NK-92 (cell line): ENCODE results near the gene MAD1L1.
A peak's percentile ranks its signal among the peaks of the same experiment; 100 is the strongest.
"Not testable (repeated sequence)": the region's sequence is repeated elsewhere in the genome, so short reads cannot be mapped to it uniquely, and the experiment has no call there.

Experiments used
- DNase-seq: peaks from one replicate; lab custom pipeline; 2025; ENCODE audit not compliant: unreplicated experiment; lab: John Stamatoyannopoulos, UW

MAD1L1 gene

DNA sequence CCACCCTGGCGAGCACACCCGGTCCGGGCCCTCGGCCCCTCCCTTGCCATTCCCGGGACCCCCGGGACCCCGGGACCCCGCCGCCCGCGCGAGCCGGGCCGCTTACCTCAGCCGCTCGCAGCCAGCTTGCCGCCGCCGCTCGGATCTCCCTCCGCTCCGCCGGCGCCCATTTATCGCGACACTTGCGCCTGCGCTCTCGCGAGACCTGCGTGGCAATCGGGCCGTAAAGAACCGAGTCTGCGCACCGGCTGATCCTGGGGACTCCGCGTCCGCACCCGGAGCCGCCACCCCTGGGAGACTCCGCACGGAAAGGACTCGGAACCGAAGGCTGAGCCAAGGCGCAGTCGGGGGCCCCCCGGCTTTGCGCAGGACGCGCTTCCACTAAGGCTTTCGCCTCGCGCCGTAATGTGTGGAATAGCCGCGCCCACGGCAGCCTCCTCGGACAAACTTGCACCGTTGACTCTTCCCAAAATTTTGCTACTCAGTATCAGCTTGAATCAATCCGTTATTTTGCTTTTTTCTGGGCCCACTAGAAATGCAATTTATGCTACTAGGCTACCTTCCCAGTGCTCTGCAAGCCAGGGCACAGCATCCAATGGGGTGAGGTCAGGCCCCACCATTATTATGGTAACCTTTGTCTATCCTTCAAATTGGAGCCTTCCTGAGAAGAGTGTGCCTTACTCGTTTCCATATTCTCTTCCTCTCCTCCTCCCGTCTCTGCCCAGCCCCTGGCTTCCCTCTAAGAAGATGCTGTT lies at the start of gene MAD1L1:
TSS of gene MAD1L1 (minus strand) at position 180 of the 755 bp plus-strand sequence. CDS start 2,812 bp downstream, outside the sequence.
- peak; percentile 25 for DNase-seq

DNA sequence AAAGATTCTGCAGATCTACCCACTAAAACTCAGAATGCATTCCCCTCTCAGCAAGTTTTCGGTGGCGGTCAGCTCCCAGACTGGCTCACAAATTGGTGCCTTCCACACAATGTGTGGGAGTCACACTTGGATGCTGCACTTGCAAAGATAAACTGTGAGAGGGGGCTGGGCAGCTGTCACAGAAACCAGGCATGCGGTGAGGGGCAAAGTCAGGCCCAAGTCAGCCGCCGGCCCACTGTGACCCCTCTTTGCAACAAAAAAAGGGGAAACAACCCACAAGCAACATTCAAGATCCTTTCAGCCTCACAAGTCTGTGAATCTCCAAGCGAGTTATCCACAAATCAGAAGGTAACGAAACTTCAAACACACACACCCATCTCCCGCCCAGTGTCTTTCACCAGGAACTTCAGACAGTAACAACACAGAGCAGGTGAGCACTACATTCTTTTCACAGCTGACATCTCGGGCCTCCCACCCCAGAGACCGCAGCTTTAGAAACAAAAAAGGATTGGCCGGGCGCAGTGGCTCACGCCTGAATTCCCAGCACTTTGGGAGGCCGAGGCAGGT lies 49.5 kb upstream of the MAD1L1 start:
- no peak for DNase-seq

DNA sequence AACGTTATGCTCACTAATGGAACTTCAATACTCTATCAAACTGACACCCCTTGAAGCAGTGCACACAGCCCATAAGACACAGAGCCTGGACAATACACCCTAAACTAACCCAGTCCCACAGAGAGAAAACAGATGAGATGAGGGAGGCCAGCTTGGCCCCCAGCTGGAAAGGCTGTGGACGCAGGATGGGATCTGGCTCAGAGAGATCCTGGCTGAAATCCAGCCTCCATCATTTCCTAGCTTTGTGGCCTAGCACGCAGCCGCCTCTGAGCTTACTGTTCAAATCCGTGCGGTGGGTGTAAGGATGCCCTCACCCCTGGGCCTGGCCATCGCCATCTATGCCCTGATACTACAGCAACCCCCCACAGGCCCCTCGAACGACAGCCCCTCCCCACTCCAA lies 48.8 kb upstream of the MAD1L1 start:
- no peak for DNase-seq

DNA sequence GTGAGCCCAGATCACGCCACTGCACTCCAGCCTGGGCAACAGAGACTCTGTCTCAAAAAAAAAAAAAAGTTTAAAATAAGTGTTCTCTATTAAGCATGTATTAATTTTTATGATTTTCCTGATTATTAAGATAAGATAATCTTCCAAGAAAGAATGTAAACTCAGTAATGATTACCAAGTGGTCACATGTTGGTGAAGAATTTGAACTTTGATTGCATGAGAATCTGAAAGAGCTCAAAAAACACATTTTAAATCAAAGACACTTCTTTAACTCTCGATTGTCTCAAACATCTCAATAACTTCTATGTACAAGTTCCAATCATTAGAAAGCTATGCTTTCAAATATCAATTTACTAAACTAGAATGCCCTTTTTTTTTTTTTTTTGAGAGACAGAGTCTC lies 47.7 kb upstream of the MAD1L1 start:
- no peak for DNase-seq

DNA sequence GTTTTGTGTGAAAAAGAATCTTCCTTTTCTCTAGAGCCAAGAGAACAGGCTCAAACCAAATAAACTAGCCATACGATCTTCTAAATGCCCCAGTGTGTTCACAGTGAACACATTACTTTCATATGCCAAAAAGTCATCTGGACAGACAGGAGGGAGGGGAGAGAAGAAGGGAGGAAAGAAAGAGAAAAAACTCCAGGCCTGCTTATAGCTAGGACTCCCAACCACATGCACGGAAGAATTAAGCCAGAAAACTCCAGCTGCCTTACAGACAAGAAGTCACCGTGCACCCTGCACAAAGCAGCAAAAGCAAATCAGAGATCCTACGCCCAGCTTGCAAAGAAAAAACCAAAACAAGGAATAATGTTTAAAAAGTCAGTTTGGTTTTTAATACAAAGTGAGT lies 47.2 kb upstream of the MAD1L1 start:
- no peak for DNase-seq

DNA sequence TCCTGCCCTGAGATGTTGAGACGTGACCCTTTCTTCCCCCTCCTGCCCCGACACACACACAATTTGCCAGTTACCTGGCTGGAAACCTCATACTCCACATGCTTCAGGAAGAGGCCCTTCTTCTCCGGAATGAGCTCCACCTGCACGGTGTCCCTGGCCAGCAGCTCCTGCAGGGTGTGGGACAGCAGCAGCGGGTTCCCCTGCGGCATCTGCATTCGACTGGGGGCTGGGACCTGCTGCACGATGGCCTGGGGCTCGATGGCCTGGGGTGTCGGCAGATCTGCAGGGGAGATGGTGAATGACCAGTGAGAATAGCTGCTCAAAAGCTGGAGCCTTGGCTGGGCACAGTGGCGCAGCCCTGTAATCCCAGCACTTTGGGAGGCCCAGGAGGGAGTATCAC lies 45.3 kb upstream of the MAD1L1 start:
- DNase-seq: no peak

DNA sequence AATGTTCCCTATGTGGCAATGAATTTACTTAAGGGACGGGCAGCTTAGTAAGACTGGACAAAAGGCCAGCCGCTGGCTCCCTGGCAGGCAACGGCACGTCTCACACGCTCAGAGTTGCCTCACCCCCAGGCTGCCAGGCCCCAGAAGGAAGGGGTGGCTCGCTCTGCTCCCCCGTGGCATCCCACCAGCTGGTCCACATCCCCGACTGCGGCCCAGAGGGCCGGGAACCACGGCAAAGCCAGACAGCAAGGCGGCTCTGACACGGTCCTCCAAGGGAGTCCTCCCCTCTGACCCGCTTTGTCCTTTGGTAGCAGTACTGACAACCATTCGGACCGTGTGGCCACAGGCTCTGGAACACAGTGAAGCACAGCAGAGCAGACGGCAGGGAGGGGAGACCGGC lies 43.4 kb upstream of the MAD1L1 start:
- no peak for DNase-seq

DNA sequence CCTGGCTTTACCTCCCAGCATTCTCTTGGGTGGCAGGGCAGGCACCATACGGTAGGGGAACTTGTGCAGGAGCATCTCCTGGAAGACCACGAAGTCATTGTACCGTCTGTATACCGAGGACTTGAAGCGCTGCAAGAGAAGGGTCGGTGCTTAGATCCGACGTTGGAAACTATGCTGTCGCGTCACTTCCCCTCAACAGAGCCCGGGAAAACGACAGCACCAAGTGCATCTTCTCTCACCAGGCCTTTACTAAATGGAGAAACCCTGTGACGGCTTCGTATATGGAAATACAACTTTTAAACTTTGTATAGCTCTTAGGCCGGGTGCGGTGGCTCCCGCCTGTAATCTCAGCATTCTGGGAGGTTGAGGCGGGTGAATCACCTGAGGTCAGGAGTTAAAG lies 42.4 kb upstream of the MAD1L1 start:
- no peak for DNase-seq

DNA sequence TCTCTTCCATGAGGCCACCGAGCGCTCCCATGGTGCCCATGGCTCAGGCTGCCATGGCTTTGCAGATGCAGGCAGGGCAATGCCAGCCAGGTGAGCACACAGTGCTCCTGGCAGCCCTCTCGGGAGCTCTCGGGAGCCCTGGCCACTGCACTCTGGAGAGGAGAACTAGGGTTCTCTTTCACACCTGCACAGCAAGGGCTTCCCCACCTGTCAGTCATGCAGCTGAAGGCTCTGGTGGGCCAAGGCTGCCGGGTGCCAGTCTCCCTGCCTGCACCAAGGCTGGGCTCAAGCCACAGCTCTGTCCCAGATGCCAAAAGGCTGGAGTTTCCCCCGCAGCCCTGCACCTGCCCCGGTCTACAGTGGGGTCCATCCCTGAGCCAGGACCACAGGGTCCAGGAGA lies 41.9 kb upstream of the MAD1L1 start:
- no peak for DNase-seq

DNA sequence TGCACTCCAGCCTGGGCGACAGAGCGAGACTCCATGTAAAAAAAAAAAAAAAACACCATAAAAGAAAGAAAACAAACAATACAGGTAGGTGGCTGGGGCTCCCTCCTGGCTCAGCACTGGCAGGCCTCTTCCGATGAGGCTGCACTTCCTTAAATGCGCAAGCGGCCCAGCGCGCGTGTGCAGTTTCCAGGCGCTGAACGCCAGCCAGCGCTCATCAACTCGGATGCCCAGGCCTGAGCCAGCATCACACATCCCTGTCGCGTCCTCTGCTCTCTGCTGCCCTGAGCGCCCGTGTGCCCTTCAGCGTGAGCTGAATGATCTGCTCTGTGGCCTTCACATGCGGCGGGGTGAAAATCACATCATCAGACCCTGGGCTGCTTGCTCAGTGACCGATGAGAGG lies 41.1 kb upstream of the MAD1L1 start:
- DNase-seq: no peak

DNA sequence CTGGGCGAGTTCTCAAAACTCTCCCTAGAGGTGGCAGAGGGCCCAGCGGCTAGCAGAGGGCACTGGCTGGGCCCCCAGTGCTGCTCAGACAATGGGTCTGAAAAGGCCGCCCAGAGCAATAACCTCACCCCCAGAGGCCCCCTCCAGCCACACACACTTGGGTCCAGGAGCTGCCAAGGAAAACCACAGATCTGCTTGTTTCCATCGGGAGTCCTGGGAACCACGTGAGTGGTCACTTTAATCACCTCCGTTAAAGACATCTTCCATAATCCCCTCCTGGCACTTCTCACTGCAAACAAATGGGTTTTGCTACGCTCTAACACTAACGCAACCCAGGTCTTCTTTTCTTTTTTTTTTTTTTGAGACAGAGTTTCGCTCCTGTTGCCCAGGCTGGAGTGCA lies 39.3 kb upstream of the MAD1L1 start:
- DNase-seq: no peak

DNA sequence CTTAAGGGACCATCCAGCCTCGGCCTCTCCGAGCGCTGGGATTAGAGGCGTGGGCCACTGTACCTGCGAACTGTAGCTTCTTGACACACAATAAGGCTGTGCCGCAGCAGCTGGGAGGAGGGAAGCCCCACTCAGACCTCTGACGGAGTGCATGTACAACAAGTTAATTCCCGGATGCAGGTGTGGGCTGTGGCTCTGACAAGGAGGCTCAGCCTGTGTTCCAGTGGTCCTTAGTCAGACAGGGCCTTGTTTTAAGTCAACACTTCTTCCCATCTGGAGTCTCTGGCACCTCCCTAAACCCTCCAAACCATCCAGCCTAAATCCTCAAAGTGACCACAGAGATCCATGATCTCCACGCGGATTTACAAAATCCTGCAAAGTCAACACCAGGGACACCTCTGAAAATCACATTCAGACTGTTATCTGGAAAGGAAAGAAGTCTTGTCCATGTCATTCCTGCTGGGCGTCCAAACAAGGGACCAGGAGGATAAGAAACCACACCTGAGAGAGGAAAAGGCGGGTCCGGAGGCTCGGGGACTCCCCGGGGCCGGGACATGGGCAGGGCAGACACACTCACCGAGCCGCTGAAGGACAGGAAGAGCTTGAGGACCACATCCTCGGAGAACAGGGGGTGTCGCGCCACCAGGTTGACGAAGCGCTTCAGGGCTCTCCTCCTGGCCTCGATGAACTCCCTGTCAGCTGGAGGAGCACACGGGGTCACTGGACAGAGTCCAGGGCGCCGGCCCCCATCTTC lies 38.7 kb upstream of the MAD1L1 start:
- DNase-seq: no peak

DNA sequence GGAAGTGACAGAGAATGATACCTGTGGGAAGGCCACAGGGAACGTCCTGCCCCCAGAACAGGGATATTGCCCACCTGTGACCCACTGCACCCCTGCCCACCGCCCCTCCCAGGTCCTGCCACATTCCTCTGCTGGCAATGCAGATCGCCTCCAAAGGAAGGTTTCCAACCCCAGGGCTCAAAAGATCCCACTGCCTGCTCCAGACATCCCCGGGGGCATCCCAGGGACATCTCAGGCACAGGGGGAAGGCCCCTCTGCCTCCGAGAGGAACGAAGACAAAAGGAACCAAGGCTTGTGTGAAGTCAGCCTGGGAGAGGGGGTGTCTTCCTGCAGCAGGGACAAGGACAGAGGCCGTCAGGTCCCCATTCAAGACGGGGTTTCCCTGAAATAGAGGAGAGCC lies 37.8 kb upstream of the MAD1L1 start:
- DNase-seq: no peak

DNA sequence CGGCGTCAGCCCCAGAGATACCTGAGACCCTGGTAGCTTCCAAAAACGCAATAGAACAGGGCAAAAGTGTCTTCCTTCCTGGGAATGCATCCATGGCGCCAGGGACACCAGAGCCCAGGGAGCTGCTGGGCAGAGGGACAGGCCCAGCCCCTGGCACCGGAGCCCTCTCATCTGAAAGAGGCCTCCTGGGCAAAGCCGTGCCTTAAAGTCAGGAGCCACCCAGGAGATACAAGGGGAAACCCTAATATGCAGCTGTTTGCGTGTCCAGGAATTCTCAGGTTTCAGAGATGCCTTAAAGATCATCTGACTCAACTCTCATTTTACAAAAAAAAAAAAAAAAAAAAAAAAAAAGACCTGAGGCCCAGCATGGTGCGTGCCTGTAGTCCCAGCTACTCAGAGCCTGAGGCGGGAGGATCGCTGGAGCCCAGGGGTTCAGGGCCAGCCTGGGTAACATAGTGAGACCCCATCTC lies 37.3 kb upstream of the MAD1L1 start:
- no peak for DNase-seq

DNA sequence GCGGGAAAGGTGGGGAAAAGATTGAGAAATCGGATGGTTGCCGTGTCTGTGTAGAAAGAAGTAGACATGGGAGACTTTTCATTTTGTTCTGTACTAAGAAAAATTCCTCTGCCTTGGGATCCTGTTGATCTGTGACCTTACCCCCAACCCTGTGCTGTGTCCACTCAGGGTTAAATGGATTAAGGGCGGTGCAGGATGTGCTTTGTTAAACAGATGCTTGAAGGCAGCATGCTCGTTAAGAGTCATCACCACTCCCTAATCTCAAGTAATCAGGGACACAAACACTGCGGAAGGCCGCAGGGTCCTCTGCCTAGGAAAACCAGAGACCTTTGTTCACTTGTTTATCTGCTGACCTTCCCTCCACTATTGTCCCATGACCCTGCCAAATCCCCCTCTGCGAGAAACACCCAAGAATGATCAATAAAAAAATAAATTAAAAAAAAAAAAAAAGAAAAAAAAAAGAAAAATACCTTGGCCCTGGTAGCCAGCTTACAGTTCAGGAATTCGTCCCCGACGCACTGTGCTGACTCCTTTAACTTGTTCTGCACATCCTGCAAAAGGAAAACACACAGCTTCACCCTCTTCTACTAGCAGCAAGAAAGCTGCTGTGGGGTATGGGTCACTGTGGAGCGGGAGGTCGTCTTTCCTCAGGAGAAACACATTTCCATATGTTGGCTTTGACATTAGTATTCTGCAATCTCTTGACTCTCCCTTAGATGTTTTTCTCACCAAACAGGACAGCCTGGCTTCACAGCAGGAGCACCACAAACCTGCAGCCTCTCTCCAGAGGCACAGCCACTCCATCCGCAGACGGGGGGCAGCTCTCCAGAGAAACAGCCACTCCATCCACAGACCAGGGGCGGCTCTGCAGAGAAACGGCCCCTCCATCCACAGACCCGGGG lies 36.6 kb upstream of the MAD1L1 start:
- not testable (repeated sequence) for DNase-seq

DNA sequence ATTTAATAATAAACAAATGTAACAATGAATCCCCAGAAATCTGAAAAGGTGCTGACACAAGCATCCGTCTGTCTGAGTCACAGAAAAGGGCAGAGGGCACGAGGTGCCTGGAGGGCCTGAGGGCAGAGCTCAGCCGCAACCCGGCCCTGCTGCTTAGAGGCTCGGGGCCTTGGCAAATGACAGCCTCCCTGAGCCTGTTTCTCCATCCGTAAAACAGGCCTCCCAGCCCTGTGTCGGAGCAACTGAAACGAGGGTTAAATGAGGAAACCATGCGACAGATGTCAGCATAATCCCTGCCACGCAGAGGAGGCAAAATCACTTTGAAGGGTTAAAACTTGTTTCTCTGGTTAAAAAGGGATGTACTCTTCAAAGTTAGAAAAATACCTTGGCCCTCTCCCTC lies 34.2 kb upstream of the MAD1L1 start:
- DNase-seq: no peak

DNA sequence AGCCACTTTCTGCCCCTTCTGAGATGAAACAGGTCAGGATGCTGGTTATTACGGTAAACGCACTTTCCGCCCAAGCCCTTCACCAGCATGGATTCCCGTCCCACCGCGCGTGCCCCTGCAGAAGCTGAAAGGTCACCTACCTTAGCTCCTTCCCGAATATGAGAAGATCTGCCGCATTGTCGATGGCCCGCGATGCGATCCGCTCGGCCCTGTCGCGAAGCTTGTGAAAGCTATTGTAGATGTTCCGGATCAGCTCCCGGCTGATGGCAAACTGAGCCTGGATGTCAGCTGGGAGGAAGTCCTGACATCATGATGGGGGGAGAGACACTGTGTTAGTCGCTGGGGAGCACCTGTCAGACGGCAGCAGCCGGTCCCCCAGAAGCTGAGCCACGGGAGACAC lies 31.4 kb upstream of the MAD1L1 start:
- DNase-seq: no peak

DNA sequence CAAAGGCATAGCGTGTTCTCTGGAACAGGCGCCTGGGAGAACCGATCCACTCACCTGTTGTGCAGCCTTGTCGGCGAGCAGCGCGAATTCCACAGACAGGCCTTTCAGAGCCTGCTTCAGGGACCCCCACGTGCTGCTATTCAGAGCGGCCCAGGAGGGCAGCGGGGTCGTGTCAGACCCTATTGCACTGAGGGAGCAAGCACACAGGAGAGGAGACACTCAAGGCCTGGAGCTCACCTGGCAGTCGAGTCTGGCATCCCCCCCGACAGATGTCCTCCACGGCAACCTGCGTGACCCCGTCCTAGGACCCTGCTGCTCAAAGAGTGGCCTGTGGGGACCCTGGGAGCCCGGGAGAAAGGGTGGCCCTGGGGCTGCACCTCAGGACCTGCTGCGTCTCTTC lies 30.4 kb upstream of the MAD1L1 start:
- no peak for DNase-seq

DNA sequence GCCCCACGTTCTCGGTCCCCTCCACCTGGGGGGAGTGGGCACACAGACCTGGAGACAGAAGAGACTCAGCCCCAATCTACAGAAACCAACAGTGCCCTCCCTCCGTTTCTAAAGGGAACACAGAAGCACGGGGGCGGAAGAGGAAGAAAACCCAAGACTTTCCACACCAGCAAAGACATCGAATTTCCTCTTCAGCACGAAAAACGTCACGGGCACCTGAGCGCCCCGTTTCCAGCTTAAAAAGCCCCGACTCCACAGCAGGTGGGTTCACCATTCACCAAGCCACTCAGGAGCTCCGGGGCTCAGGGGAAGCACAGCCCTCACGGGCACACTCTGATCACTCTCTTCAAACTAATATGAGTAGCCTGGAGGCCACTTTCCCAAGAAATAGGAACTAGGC lies 28.9 kb upstream of the MAD1L1 start:
- no peak for DNase-seq

DNA sequence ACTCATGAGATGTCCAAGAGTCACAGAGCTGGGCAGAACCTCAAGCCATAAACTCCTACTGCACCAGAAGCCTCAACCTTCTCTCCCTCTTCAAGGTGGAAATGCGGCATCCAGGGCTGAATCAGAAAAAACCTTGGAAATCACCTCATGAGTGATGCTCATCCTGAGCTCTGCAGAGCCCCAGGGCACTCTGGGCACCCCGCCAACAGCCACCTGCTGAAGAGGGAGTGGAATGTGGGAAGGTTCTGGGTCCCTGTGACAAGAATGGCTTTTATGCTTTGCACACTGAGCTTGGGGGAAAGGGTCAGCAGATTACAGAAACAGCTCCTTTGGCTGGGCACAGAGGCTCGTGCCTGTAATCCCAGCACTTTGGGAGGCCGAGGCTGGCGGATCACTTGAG lies 28.1 kb upstream of the MAD1L1 start:
- DNase-seq: no peak

DNA sequence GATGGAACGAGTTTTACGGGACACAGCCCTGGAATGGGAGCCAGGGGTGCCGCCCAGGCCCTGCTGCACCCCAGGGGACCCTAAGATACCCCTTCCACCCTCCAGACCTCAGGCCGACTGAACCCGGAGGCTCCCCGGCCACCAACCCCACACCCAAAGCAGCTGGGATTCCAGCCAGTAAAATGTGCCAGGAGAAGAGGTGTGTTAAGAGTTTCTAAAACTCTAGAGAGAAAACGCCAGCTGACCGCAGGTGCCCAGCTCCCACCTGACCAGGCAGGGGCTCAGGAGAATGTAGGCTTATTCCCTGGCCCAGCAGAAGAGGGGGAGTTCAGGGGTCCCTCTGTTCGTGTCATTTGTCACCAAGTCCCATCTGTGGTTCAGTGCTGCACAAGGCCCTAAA lies 26.7 kb upstream of the MAD1L1 start:
- no peak for DNase-seq
